K562 (cell line): ENCODE data around the gene MINDY4. TPM values are rescaled to one million over a fixed set of nuclear protein-coding genes. Genes with fewer than 3 reads are reported as not detected.
A peak's percentile ranks its signal among the peaks of the same experiment; 100 is the strongest.

Experiments used
- ATAC-seq: fragments of 200-7000 bp; cut with Tn5 transposase; 3 replicates; pipeline ENCODE4 v1.9.1; 2020; ENCODE audit warnings: moderate library complexity
- BruUV-seq: library from RNA; stranded (reverse); fragments of 400-500 nt; replicated peaks from 2 replicates; lab custom pipeline; 2021; lab: Mats Ljungman, UMichigan
- CTCF ChIA-PET: fragments of 300-600 bp; formaldehyde crosslinking; extraction: SDS; loops from one replicate; lab custom pipeline; 2021; ENCODE audit warnings: low intra/inter-chr PET ratio; lab: Yijun Ruan, JAX
- POLR2A ChIA-PET: fragments of 300-600, 350-650 bp; sonication (Branson Sonifier 250); formaldehyde crosslinking; extraction: SDS; loops from one replicate; lab custom pipeline; 2021; ENCODE audit warnings: antibody characterized with exemption, inconsistent platforms; lab: Yijun Ruan, JAX
- DNase-seq, 4 experiments: peaks; one replicate each; pipeline versions ENCODE4 v3.0.0 to v3.0.0-alpha.2; 2011 to 2018; ENCODE audit warnings: low spot score in 3 of 4, mixed read lengths in 3 of 4; ENCODE audit errors: extremely low read depth in 1 of 4
- FAIRE-seq: peaks from 2 replicates; lab custom pipeline; 2011; peaks lifted over from hg19 to GRCh38; lab: Jason Lieb, UNC
- H2AFZ ChIP-seq: 2 replicates; pipeline ENCODE4 v1.6.0; 2011; ENCODE audit warnings: low read depth, low read length, control low read depth, inconsistent platforms
- H3K27ac ChIP-seq: fragments of 200-600 bp; 3 replicates; pipeline ENCODE4 v1.8.0; 2011; ENCODE audit warnings: low read depth, mild to moderate bottlenecking, control low read depth, inconsistent platforms, low read length, moderate library complexity, mixed read lengths; ENCODE audit errors: extremely low read depth
- H3K27me3 ChIP-seq, 2 experiments: fragments of 300-600 bp in 1 of 2; 2 replicates in 1 of 2; 3 replicates in 1 of 2; pipeline versions ENCODE4 v1.6.0 to v1.8.0; 2011; ENCODE audit warnings: inconsistent platforms in 2 of 2, low read length in 2 of 2, mild to moderate bottlenecking in 1 of 2, mixed read lengths in 1 of 2, moderate library complexity in 1 of 2; ENCODE audit not compliant: control insufficient read depth in 2 of 2, insufficient read depth in 2 of 2
- H3K36me3 ChIP-seq: fragments of 300-600 bp; 3 replicates; pipeline ENCODE4 v1.8.0; 2011; ENCODE audit warnings: mild to moderate bottlenecking, low read length, inconsistent platforms; ENCODE audit not compliant: control insufficient read depth, insufficient read depth
- H3K4me1 ChIP-seq, 2 experiments: fragments of 200-600 bp in 1 of 2; replicated peaks in 1 of 2; 2 replicates in 1 of 2; 3 replicates in 1 of 2; pipeline versions ENCODE4 v1.5.1 to v1.8.0; 2011; ENCODE audit warnings: inconsistent platforms in 2 of 2, low read length in 2 of 2, mild to moderate bottlenecking in 1 of 2, mixed read lengths in 1 of 2, moderate library complexity in 1 of 2; ENCODE audit not compliant: control insufficient read depth in 2 of 2, insufficient read depth in 2 of 2
- H3K4me2 ChIP-seq: 2 replicates; pipeline ENCODE4 v1.6.1; 2011; ENCODE audit warnings: low read length, control low read depth, inconsistent platforms, mixed read lengths; ENCODE audit not compliant: insufficient read depth
- H3K4me3 ChIP-seq: fragments of 200-600 bp; sonication (generic), shearing (Covaris generic); 2 replicates; pipeline ENCODE4 v1.5.1; 2016; ENCODE audit warnings: control low read depth, inconsistent platforms
- H3K79me2 ChIP-seq: fragments of 200-600 bp; 3 replicates; pipeline ENCODE4 v1.8.0; 2011; ENCODE audit warnings: low read length, inconsistent platforms; ENCODE audit not compliant: control insufficient read depth, insufficient read depth
- H3K9ac ChIP-seq, 2 experiments: 2 replicates each; pipeline versions ENCODE4 v1.6.0 to v1.6.1; 2011; ENCODE audit warnings: low read depth in 2 of 2, low read length in 2 of 2, control low read depth in 1 of 2, inconsistent platforms in 1 of 2, mild to moderate bottlenecking in 1 of 2, mixed read lengths in 1 of 2; ENCODE audit not compliant: insufficient read depth in 1 of 2
- H3K9me1 ChIP-seq: one replicate; pipeline ENCODE4 v1.6.0; 2011; ENCODE audit warnings: inconsistent platforms, mild to moderate bottlenecking, low read length, moderate library complexity; ENCODE audit not compliant: control insufficient read depth, insufficient read depth
- H3K9me3 ChIP-seq: replicated peaks from 2 replicates; pipeline ENCODE4 v1.5.1; 2011; ENCODE audit warnings: low read depth, low read length, inconsistent platforms; ENCODE audit not compliant: control insufficient read depth, insufficient read depth
- H4K20me1 ChIP-seq: replicated peaks from 2 replicates; pipeline ENCODE4 v1.6.1; 2011; ENCODE audit warnings: low read length, inconsistent platforms, mixed read lengths; ENCODE audit not compliant: control insufficient read depth, insufficient read depth
- ARHGAP35 ChIP-seq: fragments of 450-650 bp; IDR thresholded peaks from 2 replicates; pipeline ENCODE4 v1.6.1; 2018; ENCODE audit not compliant: partially characterized antibody
- BHLHE40 ChIP-seq: IDR thresholded peaks from 2 replicates; pipeline ENCODE4 v1.6.1; 2011; ENCODE audit warnings: low read length, improper control_type of control experiment
- CBFA2T3 ChIP-seq: fragments of 450-650 bp; IDR thresholded peaks from 2 replicates; pipeline ENCODE4 v1.6.1; 2017
- FOXK1 ChIP-seq: sonication (generic); formaldehyde crosslinking; IDR thresholded peaks from 2 replicates; pipeline ENCODE4 v1.8.0; 2022; ENCODE audit warnings: missing genetic modification reagents, mild to moderate bottlenecking, borderline replicate concordance
- JUN ChIP-seq, 2 experiments: sonication (generic) in 1 of 2; formaldehyde crosslinking in 1 of 2; IDR thresholded peaks; 2 replicates each; pipeline versions ENCODE4 v1.6.1 to v1.8.0; 2012 to 2022; ENCODE audit warnings: borderline replicate concordance in 2 of 2, mild to moderate bottlenecking in 2 of 2, improper control_type of control experiment in 1 of 2, low read depth in 1 of 2, low read length in 1 of 2, missing genetic modification reagents in 1 of 2
- POLR2G ChIP-seq: fragments of 200-400 bp; formaldehyde crosslinking; IDR thresholded peaks from 2 replicates; pipeline ENCODE4 v1.6.1; 2017; ENCODE audit warnings: low read depth, mild to moderate bottlenecking, antibody characterized with exemption, low read length, moderate library complexity
- TAF15 ChIP-seq: fragments of 200-400 bp; formaldehyde crosslinking; IDR thresholded peaks from 2 replicates; pipeline ENCODE4 v1.6.1; 2017; ENCODE audit warnings: mild to moderate bottlenecking, low read depth, low read length, moderate library complexity
- ZNF354B ChIP-seq: fragments of 250-450 bp; sonication (Bioruptor Pico); IDR thresholded peaks from 2 replicates; pipeline ENCODE4 v1.4.0; 2020
- ZNF384 ChIP-seq: IDR thresholded peaks from 2 replicates; pipeline ENCODE4 v1.6.1; 2012; ENCODE audit warnings: low read depth, low read length, improper control_type of control experiment
- ZNF830 ChIP-seq: fragments of 250-450 bp; sonication (Bioruptor Pico); IDR thresholded peaks from 2 replicates; pipeline ENCODE4 v1.5.0; 2021; ENCODE audit warnings: mild to moderate bottlenecking
- WGBS: fragments of 100-300 bp; shearing (Covaris generic); methylation state at CpG from one replicate; pipeline ENCODE4 v1.1.6; 2016; ENCODE audit warnings: low coverage, mixed read lengths; ENCODE audit not compliant: insufficient coverage; ENCODE audit errors: missing lambda C conversion rate; 5-methylcytosine and 5-hydroxymethylcytosine counted together
- in situ Hi-C: fragments of 300-500 bp; cut with MboI; formaldehyde crosslinking; loops from 4 replicates; pipeline ENCODE4 v1.15.0; 2018; ENCODE audit warnings: inconsistent platforms, mixed read lengths
- intact Hi-C: fragments of 100-400 bp; cut with micrococcal nuclease; formaldehyde crosslinking; loops from 2 replicates; pipeline ENCODE4 v1.14.2; 2022
- polyA plus RNA-seq, 8 experiments: library from polyadenylated mRNA; depleted of rRNA in 4 of 8; stranded (reverse) in 5 of 8; unstranded in 3 of 8; fragments of >200 nt; fragmentation: Nextera tagmentation in 2 of 8; fragmentation: Illumina TruSeq in 1 of 8; extraction: Ambion mirVana in 2 of 8; extraction: Trizol in 1 of 8; gene quantifications; 2 replicates each; pipeline versions ENCODE4 v1.2.1 to v1.2.3, GENCODE V29; 2011 to 2014; ENCODE audit warnings: inconsistent platforms in 1 of 8, missing spikeins in 1 of 8
- total RNA-seq, 7 experiments: library from RNA; depleted of rRNA in 6 of 7; stranded (reverse); fragments of >200 nt in 6 of 7; fragmentation: Illumina TruSeq in 2 of 7; extraction: Trizol in 2 of 7; gene quantifications; 2 replicates each; pipeline versions ENCODE4 v1.2.1 to v1.2.3, GENCODE V29; 2011 to 2021; ENCODE audit warnings: low replicate concordance in 1 of 7
- TF ChIP-seq, protein P1 (sequence below): sonication (generic); formaldehyde crosslinking; IDR thresholded peaks from 2 replicates; pipeline ENCODE4 v1.8.1; 2023; ENCODE audit warnings: mild to moderate bottlenecking, missing genetic modification reagents
- TF ChIP-seq, protein P2 (sequence below), 3 experiments: IDR thresholded peaks in 2 of 3; conservative IDR thresholded peaks in 1 of 3; 2 replicates each; pipeline ENCODE4 v1.5.1; 2011 to 2012; ENCODE audit warnings: low read length in 3 of 3, mild to moderate bottlenecking in 3 of 3, control low read depth in 2 of 3, improper control_type of control experiment in 1 of 3, inconsistent platforms in 1 of 3, low read depth in 1 of 3, mixed read lengths in 1 of 3, moderate library complexity in 1 of 3; ENCODE audit not compliant: insufficient read depth in 2 of 3

MINDY4 gene
- total and polyA plus RNA-seq, 9 of the 15 experiments (the other 6 are each of a cell fraction or from before 2014, with no cell fraction given), result 2.1 to 16.7 (median 11.0) TPM

- POLR2A ChIA-PET, result no interaction called here
Observed at GRCh38 chr7:30908681-30909080, 137.5 kb downstream of the MINDY4 start.

More at GRCh38 chr7:30908681-30909080, 137.5 kb downstream of the MINDY4 start:
- DNase-seq, result no peak
- ATAC-seq, result no peak
- CTCF ChIA-PET, result no interaction called here
- Histone ChIP-seq H3K4me2 (no peak overlapping the region), H3K36me3 (no peaks in the 10 kb centered on the region), H3K4me1 (peaks cover 26 to 87% of the 10 kb centered on the region in 2 experiments), H4K20me1 (no peaks in the 10 kb centered on the region), H3K79me2 (no peaks in the 10 kb centered on the region), H3K9ac (no peak overlapping the region), H3K9me1 (no peaks in the 10 kb centered on the region), H3K4me3 (no peak overlapping the region), H3K27me3 (no peaks in the 10 kb centered on the region), H2AFZ (no peak overlapping the region), H3K9me3 (no peaks in the 10 kb centered on the region), H3K27ac (no peak overlapping the region)
- TF ChIP-seq CBFA2T3 (no peak), POLR2G (no peak), BHLHE40 (peak; percentile 80), ARHGAP35 (no peak), TAF15 (no peak), FOXK1 (no peak), ZNF384 (no peak), ZNF354B (CRISPR knock-in tag) (no peak), ZNF830 (CRISPR knock-in tag) (no peak), JUN (IDR thresholded peaks at IDR 0.05; ENCODE audit: borderline replicate concordance, low read depth, low read length) (no peak), JUN (CRISPR knock-in tag; IDR thresholded peaks at IDR 0.05; ENCODE audit: borderline replicate concordance) (no peak)
- TF ChIP-seq, protein P1, sequence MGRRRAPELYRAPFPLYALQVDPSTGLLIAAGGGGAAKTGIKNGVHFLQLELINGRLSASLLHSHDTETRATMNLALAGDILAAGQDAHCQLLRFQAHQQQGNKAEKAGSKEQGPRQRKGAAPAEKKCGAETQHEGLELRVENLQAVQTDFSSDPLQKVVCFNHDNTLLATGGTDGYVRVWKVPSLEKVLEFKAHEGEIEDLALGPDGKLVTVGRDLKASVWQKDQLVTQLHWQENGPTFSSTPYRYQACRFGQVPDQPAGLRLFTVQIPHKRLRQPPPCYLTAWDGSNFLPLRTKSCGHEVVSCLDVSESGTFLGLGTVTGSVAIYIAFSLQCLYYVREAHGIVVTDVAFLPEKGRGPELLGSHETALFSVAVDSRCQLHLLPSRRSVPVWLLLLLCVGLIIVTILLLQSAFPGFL (CRISPR knock-in tag), result no peak
- TF ChIP-seq, protein P2, sequence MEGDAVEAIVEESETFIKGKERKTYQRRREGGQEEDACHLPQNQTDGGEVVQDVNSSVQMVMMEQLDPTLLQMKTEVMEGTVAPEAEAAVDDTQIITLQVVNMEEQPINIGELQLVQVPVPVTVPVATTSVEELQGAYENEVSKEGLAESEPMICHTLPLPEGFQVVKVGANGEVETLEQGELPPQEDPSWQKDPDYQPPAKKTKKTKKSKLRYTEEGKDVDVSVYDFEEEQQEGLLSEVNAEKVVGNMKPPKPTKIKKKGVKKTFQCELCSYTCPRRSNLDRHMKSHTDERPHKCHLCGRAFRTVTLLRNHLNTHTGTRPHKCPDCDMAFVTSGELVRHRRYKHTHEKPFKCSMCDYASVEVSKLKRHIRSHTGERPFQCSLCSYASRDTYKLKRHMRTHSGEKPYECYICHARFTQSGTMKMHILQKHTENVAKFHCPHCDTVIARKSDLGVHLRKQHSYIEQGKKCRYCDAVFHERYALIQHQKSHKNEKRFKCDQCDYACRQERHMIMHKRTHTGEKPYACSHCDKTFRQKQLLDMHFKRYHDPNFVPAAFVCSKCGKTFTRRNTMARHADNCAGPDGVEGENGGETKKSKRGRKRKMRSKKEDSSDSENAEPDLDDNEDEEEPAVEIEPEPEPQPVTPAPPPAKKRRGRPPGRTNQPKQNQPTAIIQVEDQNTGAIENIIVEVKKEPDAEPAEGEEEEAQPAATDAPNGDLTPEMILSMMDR (IDR thresholded peaks at IDR 0.05 in 2 of 3, conservative IDR thresholded peaks at IDR 0.05 in 1 of 3; ENCODE audit: insufficient read depth in 2 of 3, low read depth in 1 of 3, low read length in 3 of 3), result peak; percentile 25 to 46 (median 43); a peak in 4 of 6 replicates
- no TSS peak for BruUV-seq
- FAIRE-seq, result no peak
- intact Hi-C loops (no loop called here), in situ Hi-C loops (no loop called here)
- WGBS, result 54% methylated on average over 4 of the region's 10 CpGs
